ENCODE data around the gene PLEKHA7.

DNA sequence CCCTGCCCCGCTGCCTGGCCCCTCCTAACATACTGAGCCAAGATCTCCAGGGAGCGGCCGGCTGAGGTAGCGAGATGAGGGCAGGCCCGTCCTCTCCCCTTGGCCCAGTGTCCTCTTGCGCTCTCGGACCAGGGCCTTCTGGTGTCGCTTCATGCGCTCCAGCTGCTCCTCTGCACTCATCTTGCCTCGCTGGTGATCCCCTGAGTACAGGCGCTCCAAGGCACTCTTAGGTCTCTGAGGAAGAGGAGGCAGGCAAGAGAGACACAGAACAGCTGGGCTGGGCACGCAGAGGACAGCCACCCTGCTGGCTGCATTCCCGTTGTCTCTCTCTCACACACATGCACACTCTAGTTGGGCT is 225.2 kb downstream of the PLEKHA7 start:
- TF ChIP-seq, protein P1, sequence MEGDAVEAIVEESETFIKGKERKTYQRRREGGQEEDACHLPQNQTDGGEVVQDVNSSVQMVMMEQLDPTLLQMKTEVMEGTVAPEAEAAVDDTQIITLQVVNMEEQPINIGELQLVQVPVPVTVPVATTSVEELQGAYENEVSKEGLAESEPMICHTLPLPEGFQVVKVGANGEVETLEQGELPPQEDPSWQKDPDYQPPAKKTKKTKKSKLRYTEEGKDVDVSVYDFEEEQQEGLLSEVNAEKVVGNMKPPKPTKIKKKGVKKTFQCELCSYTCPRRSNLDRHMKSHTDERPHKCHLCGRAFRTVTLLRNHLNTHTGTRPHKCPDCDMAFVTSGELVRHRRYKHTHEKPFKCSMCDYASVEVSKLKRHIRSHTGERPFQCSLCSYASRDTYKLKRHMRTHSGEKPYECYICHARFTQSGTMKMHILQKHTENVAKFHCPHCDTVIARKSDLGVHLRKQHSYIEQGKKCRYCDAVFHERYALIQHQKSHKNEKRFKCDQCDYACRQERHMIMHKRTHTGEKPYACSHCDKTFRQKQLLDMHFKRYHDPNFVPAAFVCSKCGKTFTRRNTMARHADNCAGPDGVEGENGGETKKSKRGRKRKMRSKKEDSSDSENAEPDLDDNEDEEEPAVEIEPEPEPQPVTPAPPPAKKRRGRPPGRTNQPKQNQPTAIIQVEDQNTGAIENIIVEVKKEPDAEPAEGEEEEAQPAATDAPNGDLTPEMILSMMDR (conservative IDR thresholded peaks at IDR 0.05; ENCODE audit: low read length), result no peak
- TF ChIP-seq EZH2phosphoT487 (IDR thresholded peaks at IDR 0.05; ENCODE audit: borderline replicate concordance, low read depth, low read length), result no peak
